GM19351 (cell line): ENCODE results near the gene CALHM3.
"Not testable (repeated sequence)": the region's sequence is repeated elsewhere in the genome, so short reads cannot be mapped to it uniquely, and the experiment has no call there.

Source experiments
- ATAC-seq: cut with Tn5 transposase; IDR thresholded peaks from one replicate; pipeline ENCODE4 v1.9.1; 2021; ENCODE audit warnings: mild to moderate bottlenecking, moderate library complexity; ENCODE audit not compliant: unreplicated experiment

Gene CALHM3

DNA sequence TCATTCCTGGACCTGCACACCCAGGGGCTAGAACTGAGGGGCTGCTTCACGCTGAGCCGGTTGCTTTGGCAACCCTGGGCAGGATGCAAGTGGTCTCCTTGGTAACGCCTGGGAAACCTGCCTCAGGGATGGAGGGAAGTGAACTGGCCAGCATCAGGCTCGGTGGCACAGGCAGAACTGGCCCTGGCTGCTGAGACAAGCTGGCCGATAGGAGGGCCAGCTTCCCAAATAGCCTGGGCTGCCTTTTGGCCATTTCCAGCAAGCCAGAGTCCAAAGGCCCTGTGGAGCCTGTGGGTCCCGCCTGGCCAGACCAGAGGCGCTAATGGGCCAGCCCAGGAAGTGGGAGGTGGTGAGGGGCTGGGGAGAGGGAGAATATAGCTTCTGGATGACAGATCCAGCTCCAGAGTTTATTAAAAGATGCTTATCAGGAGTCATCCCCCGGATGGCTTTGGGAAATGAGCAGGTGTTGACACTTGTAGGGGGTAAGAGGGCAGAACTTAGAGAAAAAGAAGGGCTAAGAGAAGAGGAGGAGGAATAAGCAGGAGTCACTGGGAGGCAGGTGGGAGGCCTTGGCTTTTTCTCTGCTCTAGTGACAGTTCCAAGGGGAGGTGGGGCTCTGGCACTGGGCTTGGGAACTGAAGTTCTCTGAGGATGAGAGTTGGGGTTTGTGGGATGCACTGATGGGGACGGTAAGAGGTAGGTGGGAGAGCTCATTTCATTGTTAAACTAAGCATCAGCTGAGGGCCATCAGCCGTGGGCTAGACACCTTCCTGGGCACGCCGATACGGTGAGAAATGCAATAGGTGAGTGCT is 24.0 kb upstream of the CALHM3 start:
- ATAC-seq, result no peak

DNA sequence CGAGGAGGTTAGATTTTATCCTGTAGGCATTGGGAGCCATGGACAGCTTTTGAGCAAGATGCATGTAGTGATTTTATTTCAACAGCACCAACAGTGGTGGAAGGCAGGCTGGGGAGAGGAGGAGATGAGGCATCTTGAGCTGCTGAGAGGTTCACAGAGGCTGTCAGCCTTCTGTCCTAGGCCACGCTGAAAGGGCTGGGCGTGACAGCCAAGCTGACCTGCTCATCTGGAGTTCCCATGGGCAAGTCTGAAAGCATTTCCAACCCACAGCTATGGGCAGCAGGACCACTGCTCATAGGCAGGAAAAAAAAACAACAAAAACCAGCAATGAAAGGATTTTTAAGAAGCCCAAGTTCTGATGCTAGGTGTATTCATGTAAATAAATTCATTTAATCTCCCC is 22.1 kb upstream of the CALHM3 start:
- ATAC-seq, result no peak

DNA sequence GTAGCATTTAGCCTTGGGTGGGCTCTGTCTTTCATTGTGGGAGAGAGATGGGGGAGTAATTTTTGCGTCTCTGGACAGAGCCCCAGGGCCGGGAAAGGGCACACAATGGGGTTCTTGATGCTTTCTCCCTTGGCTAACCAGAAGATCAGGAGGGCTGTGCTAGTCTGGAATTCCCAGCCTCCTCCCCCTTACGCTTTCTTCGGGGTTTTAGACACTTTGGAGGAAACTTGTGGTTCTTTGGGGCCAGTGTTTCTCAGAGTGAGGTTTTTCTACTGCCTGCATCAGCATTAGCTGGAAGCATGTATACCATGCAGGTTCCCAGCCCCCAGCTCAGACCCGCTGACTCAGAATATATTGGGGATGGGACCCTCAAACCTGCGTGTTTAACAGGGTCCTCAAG is 21.4 kb upstream of the CALHM3 start:
- ATAC-seq, result no peak

DNA sequence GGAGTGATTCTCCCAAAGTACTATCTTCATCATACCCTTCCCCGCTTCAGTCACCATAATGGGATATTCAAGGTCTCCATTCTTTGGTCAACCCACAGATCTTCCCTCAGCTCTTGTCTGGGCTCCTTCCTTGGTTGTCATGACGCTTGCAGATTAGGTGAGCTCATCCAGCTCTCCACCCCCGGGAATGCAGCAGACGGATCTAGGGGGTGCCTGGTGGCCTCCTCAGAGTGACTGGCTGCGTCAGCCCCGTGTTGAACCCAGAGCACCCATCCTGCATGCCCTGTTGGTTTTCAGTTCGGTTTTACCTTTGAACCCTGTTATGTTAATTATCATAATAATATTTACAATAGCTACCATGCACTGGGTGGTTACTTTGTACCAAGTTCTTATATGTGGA is 20.8 kb upstream of the CALHM3 start:
- ATAC-seq, result no peak

DNA sequence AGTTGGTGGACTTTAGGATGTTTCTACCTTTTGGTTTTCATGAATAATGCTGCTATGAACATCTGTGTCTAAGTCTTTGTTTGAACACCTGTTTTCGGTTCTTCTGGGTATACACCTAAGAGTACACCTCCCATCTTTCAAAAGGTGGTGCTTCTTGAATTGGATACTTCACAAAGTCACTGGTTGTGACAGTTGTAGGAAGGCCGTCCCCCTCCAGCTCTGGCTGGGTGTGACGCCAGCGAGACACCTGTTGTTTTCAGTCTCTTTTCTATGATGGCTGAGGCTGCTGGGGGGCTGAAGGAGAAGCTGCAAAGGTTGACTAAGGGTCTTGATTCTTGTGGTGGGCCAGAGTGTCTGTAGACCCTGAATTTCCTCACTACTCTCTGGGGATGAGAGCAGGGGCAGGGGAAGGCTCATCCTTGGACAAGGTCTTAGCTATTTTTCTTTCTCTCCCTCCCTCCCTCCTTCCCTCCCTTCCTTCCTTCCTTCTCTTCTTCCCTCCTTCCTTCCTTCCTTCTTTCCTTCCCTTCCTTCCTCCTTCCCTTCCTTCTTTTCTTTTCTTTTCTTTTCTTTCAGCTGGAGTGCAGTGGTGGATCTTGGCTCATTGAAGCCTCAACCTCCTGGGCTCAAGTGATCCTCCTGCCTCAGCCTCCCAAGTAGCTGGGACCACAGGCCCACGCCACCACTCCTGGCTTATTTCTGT is 20.0 kb upstream of the CALHM3 start:
- ATAC-seq, result no peak

DNA sequence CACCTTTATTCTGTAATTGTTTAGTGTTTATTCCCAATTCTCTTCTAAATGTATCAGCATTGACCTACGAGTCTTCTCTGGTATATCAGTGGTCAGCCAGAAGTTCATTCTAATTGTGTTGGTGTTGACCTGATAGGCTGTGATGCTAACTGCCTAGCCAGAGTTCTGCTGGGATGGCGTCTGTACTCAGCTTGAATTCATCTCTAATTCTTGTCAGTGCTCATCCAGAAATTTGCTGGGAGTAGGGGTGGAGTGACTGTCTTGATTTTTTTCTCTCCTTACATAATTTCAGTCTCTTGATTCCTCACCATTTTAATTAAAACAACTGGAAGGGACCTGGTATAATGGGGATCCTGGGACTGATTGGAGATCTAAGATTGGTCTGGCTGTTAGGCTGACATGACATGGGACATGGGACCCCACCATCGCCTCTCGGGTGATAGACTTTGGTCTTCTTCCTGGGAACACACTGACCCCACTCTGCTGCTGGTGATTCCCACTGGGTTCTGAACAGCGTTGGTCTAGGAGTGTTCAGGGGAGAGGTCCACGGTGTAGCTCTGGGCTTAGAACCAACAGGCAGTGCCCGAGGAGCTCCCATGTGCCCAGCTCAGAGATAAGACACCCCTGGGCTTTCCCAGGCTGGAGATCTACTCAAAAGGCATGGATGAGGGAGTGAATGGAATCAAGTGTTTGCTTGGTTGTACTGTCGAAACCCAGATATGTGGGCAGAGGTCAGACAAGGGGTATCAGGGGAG is 18.3 kb upstream of the CALHM3 start:
- no peak for ATAC-seq

DNA sequence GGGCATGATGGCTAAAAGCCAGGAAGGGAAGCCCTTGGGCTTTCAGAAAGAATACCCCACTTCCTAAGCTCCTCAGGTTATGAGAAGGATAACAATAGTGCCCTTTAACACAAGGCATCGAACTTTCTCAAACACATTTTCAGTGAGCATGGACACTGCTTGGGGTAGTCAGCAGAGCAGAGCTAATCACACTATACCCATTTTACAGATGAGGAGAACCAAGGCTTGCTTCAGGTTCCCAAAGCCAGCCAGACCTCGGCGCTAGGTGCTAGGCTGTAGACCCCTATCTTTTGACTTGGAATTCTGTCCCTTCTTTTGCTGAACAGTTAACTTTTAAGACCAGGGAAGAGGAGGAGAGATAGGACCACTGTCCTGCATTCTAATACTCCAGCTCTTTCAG is 16.3 kb upstream of the CALHM3 start:
- no peak for ATAC-seq

DNA sequence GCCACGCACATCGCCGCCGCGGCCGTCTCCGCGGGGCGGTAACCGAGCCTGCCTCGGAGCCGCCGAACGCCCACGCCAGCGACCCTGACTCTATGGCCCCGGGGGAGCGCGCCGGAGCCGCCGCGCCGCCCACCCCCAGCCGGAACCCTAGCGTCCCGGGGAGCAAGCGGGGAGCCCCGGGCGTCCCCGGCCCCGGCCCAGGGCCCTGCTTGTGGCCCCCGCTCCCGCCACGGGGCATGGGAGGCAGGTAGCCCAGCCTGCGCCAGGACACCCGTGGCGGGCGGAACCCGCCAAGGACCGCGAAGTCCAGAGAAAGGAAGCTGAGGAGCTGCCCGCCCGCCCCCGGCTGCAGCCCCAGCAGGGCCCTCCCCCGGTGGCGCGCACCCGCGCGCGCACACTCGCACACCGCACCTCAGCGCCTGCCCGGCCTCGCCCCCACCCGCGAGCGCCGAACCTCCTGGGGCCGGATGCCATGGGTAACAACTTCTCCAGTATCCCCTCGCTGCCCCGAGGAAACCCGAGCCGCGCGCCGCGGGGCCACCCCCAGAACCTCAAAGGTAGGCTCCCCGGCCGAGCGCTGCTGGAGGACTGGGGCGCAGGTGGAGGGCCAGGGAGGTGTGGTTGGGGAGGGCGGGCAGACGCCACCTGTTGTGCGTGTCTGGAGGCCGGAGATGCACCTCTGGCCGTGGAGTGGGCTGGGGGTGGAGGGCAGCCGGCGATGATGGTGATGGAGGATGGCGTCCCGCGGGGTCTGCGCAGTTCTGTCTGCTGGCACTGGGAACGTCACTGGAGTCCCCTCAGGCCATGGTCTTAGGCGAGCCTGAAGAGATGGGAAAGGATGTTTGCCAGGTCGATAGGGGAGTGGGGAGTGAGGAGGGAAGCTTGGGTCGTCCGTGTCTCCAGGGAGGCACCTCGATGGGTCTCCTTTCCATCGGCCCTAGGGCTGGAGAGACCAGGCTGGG is 15.2 kb upstream of the CALHM3 start:
- ATAC-seq, result no peak

DNA sequence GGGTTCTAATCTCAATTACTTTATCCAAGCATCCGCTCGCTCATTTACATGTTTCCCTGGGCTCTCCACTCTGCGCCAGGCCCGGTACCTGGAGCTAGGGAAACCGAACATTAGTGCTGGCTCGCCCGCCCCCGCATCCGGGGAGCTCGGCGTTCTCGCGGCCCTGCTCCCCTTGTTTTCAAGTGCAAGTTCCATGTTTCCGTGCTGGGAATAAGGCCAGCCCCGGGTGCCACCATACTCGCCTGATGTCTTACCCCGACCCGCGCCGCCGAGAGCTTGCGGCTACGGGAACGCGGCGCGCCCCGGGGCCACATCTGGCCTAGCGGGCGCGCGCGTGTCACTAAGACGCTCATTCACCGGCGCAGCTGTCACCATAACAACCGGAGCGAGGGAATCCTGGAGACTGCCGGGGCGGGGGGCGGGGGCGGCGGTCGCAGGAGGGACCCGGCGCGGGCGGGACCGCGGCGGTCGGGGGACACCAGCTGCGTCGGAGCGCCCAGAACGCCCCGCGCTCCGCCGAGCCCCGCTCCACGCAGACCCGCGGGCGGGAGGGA is 14.4 kb upstream of the CALHM3 start, which contains the start of gene NEURL1:
Gene NEURL1, plus strand, starts transcription at position 344 of the 554 bp plus-strand sequence. CDS start 683 bp downstream, outside the sequence.
- no peak for ATAC-seq

DNA sequence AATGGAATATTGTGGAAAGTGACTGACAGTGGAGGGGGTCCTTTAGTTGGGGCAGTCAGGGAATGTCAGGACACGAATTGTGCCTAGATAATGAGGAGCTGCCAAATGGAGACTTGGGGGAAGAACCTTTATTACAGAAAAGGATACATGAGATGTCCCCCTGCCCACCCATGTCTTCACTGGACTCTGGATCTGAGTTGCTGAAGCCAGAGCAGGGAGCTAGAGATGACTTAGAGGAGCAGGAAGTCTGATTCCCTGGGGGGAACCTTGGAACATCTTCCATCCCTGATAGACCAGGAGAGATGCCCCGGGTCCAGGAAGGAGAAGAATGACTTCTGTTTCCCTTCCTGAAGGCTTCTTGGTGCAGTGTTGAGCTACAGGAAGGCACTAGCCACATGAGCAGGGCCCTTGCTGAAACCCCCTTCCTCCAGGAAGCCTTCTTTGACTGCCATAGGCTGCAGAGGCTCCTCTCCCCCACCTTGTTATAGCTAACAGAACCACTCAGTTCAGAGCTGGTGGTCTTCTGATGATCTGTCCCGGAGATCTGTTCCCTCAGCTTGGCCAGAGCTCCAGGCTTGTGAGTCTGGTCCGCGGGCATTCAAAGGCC is 13.7 kb upstream of the CALHM3 start:
- ATAC-seq, result no peak

DNA sequence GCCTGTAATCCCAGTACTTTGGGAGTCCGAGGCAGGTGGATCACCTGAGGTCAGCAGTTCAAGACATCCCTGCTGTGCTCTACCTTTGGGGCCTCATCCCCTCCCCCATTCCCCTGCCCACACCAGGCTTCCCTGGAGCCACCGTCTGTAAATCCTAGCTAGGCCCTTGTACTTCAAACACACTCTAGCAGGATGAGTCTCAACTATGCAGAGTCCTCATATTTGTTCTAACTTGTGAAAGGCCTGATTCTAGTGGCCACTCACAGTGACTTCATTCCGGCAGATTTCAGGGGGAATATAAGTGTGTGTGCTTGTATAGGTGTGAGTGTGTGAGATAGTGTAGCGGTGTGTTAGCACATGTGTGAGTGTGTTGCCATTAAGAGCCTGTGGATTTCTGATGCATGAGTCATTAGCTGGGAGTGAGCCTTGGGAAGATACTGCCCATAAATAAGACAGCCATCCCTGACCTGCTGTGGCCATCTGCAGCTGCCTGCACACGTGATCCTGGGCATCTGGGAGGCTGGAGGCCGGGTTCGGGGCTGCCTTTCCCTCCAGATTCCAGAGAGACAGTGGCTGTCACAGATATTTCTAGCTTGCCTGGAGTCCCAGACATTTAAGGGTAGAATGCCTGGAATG is 12.8 kb upstream of the CALHM3 start:
- ATAC-seq, result no peak

DNA sequence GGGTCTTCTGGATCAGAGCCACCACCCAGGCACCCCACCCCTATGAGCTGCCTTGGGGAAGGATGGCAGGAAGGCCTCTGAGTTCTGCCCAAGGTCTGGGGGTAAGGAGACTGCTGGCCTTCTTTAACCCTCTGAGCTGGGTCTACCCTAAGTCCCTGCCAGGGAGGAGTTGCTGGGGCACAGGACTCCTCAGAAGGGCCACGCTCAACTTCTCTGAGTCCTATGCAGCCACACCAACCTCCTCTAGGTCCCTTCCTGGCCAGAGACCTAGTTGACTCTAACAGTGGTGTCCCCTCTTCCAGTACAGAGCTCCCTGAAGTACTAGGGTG is 11.9 kb upstream of the CALHM3 start:
- peak; percentile 29 for ATAC-seq

DNA sequence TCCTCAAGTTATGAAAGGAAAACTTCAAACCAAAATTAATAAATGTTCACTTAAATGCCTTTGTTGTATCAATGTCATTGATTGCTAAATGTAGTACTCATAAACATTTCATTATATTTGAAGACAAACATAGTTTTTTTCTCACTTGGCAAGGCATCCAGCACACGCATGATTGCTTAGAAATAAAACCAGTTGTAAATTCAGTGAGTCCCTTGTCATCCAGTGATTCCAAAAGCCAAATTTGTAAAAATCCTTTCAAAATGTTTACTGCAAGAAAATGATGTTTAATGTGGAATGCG is 8.3 kb upstream of the CALHM3 start:
- no peak for ATAC-seq

DNA sequence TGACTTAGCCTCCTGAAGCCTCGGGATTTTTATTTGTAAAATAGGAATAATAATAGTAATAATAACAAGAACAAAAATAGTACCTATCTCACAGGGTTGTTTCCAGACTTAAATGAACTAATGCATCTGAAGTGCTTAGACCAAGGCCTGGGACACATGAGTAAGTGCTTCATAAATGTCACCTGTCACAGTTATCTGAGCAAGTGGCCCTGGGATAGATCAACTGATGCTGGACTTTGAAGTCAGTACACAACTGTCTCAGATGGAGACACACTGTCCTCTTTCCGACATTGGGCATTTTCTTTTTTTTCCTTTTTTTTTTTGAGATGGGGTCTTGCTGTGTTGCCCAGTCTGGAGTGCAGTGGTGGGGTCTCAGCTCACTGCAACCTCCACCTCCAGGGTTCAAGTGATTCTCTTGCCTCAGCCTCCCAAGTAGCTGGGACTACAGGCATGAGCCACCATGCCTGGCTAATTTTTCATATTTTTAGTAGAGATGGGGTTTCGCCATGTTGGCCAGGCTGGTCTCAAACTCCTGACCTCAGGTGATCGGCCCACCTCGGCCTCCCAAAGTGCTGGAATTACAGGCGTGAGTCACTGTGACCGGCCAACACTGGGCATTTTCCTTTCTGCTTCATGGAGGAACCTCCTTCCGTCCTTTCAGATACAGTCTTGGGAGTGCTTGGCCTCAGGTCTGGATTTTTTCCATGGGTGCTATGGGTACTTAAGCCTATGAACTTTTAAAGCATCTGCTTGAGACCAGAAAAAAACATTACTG is 7.8 kb upstream of the CALHM3 start:
- ATAC-seq, result not testable (repeated sequence)

DNA sequence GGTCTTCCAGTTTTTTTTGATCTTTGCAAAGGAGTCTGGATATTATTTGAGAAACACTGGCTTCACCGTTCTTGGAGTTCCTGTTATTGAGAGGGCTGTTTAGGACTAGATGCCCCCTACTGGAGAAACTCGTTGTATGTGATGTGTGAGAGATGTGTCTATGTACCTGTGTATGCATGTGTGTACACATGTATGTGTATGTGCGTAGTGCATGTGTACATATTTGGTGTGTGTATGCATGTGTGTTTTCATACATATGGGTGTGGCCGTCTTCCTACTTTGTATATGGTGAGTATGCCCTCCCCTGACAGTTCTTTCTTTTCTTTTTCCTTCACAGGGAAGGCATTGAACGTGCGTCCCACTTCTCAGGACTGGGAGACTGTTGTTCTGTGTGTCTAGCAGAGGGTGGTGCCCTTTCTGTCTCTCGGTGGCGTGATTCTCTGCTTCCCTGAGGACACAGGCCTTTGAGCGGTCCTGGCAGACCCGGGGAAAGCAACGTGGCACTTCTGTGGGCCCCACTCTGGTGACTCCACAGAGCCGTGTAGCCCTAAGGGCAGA is 3.0 kb upstream of the CALHM3 start:
- ATAC-seq, result peak; percentile 58

DNA sequence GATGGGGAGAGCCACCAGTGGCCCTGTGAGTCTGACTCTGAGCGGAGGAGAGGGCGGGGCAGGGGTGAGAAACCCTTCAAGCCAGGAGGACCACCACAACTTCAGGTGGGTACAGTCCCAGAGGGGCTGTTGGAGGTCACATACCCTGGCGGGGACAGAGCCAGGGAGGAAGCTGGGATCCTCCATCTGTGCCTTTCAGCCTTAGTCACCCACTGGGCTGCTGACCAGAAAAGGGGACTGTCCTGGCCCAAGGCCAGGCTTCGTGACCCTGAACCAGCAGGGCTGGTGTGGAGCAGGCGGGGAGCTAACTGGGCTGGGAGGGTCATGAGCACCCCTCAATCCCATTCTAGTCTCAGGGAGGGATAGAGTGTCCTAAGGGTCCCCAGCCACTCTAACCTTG is 1.5 kb upstream of the CALHM3 start:
- ATAC-seq, result no peak

DNA sequence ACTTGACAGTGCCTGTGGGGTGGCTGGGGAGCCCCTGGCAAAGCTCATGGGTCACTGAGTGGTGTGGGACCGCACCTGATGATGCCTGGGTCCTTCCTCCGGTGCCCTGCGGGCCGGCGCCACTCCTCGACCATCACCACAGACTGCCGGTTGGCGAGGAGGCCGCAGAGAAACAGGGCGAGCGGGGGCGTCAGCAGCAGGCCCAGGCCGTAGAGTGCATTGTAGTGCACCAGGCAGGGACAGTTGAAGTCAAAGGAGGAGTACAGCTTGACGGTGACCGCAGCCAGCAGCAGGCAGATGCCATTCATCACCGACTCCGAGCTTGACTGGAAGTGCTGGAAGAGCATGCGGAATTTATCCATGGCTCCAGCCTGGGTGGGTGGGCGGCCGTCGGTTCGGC is 369 bp downstream of the CALHM3 start:
- no peak for ATAC-seq

DNA sequence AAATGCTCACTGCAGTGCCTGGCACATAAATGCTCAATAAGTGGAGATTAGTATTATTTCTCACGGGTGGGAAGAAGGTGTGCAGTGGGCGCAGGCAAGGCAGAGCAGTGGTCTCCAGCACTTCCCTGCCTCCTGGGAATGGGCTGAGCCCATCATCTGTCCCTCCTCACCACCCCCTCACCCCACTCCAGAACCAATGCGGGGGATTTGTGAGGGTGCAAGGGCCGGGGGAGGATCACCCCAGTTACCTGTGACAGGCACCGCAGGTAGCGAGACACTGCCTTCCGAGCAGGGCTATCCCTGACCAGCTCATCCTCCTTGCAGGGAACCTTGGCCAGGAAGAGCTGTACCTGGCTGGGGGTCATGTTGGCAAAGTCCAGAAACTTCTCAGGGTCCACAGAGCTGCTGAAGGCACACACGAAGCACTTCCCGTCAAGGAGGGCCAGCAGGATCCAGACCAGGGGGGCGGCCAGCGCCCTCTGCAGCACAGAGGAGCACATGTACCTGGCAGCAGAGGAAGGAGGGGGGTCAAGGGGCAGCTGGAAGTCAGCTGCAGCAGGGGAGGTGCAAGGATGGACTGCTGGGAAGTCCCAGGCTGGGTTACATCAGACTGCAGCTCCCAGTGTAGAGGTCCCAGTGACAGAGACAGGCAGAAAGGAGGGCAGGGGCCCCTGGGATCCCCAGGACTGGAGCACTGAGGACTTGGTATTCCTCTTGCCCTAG is 2.8 kb downstream of the CALHM3 start:
- ATAC-seq, result no peak
